ENCODE results near the gene PIGL.

PIGL gene

DNA sequence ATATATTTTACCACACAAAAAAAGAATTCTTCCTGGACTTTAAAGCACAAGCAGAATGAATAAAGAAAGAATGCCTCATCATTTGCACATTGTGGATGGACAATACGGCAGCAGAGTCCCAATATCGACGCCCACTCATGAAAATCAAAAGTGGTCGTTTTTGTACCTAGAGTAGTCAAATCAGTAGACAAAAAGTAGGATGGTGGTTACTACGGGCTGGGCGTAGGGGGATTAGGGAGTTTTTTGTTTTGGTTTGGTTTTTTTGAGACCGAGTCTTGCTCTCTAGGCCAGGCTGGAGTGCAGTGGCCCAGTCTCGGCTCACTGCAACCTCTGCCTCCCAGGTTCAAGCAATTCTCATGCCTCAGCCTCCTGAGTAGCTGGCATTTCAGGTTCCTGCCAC lies 144.9 kb downstream of the PIGL start:
- no peak for DNase-seq

DNA sequence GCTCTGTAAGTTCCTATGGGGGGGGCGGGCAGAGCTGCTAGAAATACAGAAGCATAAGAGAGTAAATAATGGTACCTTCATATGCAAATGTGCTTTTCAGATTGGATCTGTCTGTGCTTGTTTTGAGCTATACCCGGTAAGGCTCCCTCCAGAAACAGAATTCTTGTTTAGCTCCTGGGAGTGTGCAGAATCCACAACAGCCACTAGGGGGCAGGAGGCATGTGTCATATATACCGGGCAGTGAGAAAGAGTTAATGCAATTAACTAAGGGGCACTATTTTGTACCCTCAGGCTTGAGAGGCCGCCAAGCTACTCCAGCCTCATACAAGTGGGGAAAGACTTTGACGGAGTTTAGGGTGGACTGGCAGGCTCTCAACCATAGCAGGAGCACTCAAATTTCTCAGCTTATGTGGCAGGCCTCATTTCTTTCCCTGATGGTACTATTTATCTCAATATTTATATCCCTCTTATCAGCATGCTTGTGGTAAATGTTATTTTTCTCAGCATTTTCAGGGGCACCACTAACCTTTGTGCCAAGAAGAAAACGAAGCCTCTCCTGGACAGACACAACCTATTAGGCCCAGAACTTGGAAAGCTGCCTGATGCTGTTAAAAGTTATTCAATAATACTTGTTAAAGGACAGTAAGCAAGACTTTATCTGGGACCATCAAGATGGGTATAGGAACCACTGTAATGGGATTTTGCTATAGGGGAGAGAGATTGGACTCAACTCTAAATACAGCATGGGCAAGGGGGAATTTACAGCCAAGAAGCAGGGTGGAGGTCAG lies 146.9 kb downstream of the PIGL start:
- DNase-seq = peak; percentile 41

DNA sequence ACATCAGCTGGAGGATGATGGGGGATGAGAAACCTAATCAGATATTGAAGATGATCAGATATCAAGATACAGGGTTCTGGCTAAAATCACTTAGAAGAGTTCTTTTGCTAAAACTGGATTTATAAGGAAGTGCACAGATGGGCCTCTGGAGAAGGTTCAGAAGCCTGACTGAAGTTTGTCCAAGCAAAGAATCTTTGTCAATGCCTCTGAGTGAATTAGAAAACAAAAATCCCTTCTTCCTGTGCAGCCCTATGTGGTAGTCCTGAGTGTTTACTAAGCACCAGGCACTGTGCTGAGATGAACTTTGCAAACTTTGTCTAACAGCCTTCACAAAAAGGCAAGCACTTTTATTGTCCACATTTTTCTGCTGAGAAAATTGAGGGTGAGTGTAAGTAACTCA lies 147.6 kb downstream of the PIGL start:
- no peak for DNase-seq

DNA sequence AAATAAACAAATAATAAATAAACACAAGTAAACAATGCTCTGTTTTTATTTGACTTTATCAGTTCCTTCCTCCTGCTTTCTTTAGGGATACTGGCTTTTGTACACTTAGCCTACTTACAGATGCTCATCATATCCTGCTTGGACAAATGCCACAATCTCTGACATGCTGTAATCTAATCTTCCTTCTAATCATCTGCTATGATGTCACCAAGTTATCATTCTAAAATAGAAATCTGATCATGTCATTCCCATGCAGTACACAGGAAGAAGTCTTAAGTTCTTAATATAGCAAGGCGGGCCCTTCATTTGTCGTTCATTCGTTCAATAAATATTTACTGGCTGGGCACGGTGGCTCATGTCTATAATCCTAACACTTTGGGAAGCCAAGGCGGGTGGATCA lies 154.7 kb downstream of the PIGL start:
- DNase-seq = peak; percentile 74

DNA sequence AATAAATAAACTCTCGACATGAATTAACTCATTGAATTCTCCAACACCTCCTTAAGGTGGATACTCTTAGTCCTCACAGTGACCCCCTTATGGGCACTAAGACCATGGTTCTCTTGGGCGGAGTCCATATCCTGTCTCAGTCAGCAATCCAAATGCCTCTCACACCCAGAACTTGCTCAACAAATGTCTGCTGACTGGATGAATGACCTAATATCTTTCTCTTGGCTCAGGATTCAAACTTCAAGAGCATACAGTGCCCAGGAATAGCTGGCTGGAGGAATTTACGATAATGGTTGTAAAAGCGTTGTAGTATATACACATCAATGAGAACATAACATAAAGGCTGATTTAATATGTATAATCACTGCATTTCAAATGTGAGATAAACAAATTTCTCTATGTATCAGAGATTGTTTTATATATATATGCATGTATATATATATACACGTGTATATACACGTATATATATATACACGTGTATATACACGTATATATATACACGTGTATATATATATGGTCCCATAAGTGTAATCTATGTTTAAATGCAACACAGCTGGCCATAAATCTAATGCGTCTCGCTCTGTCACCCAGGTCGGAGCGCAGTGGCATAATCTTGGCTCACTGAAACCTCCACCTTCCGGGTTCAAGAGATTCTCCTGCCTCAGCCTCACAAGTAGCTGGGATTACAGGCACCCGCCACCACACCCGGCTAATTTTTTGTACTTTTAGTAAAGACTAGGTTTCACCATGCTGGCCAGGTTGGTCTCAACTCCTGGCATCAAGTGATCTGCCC lies 157.3 kb downstream of the PIGL start:
- no peak for DNase-seq

All from NCI-H2029 (cell line).